HG03095 (cell line): ENCODE results near the gene PTGES.
"Not testable (repeated sequence)": the region's sequence is repeated elsewhere in the genome, so short reads cannot be mapped to it uniquely, and the experiment has no call there.

Experiments used
- ATAC-seq: cut with Tn5 transposase; IDR thresholded peaks from one replicate; pipeline ENCODE4 v1.9.1; 2021; ENCODE audit warnings: moderate library complexity; ENCODE audit not compliant: unreplicated experiment

Gene PTGES

GRCh38 chr9:129752900-129753729 is at the start of gene PTGES:
PTGES (minus strand) TSS chr9:129753042; CDS start chr9:129753012, 30 bp downstream.
- no peak for ATAC-seq

GRCh38 chr9:129801504-129801903 is 48.7 kb upstream of the PTGES start:
- no peak for ATAC-seq

GRCh38 chr9:129798973-129799372 is 46.1 kb upstream of the PTGES start:
- ATAC-seq: no peak

- ATAC-seq: not testable (repeated sequence)
These were observed 43.2 kb upstream of the PTGES start for GRCh38 chr9:129796029-129796428.

GRCh38 chr9:129794549-129794948 is 41.7 kb upstream of the PTGES start:
- ATAC-seq: no peak

- no peak for ATAC-seq
These were observed 33.6 kb upstream of the PTGES start for GRCh38 chr9:129786481-129786880.

GRCh38 chr9:129785866-129786265 is 33.0 kb upstream of the PTGES start:
- ATAC-seq: no peak

GRCh38 chr9:129784970-129785369 is 32.1 kb upstream of the PTGES start:
- ATAC-seq: not testable (repeated sequence)

- no peak for ATAC-seq
These were observed 30.9 kb upstream of the PTGES start for GRCh38 chr9:129783516-129784361.

- no peak for ATAC-seq
These were observed 29.1 kb upstream of the PTGES start for GRCh38 chr9:129781981-129782380.

GRCh38 chr9:129781131-129781530 is 28.3 kb upstream of the PTGES start:
- ATAC-seq: no peak

GRCh38 chr9:129779560-129780190 is 26.8 kb upstream of the PTGES start:
- ATAC-seq: no peak

- ATAC-seq: no peak
These were observed 25.6 kb upstream of the PTGES start for GRCh38 chr9:129778469-129778868.

GRCh38 chr9:129777769-129778130 is 24.9 kb upstream of the PTGES start:
- no peak for ATAC-seq

- ATAC-seq: no peak
These were observed 24.3 kb upstream of the PTGES start for GRCh38 chr9:129776938-129777768.

GRCh38 chr9:129776566-129776937 is 23.7 kb upstream of the PTGES start:
- no peak for ATAC-seq

- ATAC-seq: not testable (repeated sequence)
These were observed 23.3 kb upstream of the PTGES start for GRCh38 chr9:129776096-129776495.

GRCh38 chr9:129775448-129775798 is 22.6 kb upstream of the PTGES start:
- ATAC-seq: no peak

- no peak for ATAC-seq
These were observed 22.1 kb upstream of the PTGES start for GRCh38 chr9:129774791-129775447.
